K562 treated with DMSO at 1 percent for 48 hours (cell line): ENCODE data around the gene TPSD1. TPM values are rescaled to one million over a fixed set of nuclear protein-coding genes. Genes with fewer than 3 reads are reported as not detected.

Experiments used
- total RNA-seq: library from RNA; unstranded; fragments of 300-600 nt; gene quantifications from 2 replicates; pipeline ENCODE4 v1.2.3, GENCODE V29; 2022; ENCODE audit warnings: low replicate concordance; ENCODE audit errors: extremely low read depth

TPSD1 gene
- not detected in 2 replicates for total RNA-seq

GRCh38 chr16:1255276-1256122 is at the start of gene TPSD1:
TPSD1 (plus strand) TSS chr16:1256069; CDS start chr16:1256281, 212 bp downstream.

DNA sequence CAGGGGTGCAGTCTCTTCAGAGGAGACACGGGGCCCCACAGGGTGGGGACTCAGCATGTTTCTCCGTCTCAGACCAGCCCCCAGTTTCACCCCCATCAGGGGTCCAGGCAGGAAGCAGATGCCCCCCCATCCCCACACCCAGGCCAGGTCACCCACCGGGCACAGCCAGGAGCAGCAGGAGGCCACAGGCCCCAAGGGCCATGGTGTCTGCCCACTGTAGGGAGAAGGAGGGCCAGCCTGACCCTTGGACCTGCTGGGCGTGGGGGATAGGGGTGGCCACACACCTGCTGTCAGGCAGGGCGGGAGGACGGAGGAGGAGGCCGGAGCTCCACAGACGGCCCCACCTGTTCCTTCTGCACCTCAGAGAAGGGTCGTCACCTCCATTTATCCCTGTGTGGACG is 30.8 kb upstream of the TPSD1 start, which contains the start of gene TPSG1:
Gene TPSG1, minus strand, starts transcription at position 218 of the 401 bp plus-strand sequence. Its CDS starts 16 bp downstream, at position 202.

DNA sequence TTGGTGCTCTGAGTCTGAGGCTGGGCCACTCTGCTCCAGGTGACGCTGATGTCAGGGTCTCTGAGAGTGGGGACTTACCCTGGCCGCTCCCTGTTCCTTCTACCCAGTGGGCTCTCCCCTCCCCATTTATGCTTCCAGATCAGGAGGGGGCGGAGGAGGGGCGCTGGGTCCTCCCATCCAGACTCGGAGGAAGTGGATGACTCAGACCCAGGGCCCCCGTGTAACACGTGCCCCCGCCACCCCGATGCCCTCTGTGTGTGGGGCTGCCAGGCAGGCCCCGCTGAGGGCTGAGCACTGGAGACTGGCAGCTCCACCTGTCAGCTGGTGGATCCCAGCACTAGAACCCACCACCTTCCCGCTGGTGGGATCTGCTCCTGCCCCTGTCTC is 25.8 kb upstream of the TPSD1 start, which contains the start of gene TPSB2:
Gene TPSB2, minus strand, starts transcription at position 101 of the 387 bp plus-strand sequence. CDS start 233 bp downstream, outside the sequence.

GRCh38 chr16:1240436-1240835 is 15.4 kb upstream of the TPSD1 start, which contains the start of gene TPSAB1:
TPSAB1 (plus strand) TSS chr16:1240705; CDS start chr16:1240939, 234 bp downstream.

Other genes starting within 250 kb of the TPSD1 start
- gene SSTR5, start 183.3 kb upstream of the TPSD1 start, total RNA-seq: not detected in 2 replicates
- gene C1QTNF8, start 159.8 kb upstream of the TPSD1 start, total RNA-seq: not detected in 2 replicates
- gene CACNA1H, start 103.0 kb upstream of the TPSD1 start, total RNA-seq: not detected in 2 replicates
- not detected in 2 replicates for gene TPSG1, start 30.8 kb upstream of the TPSD1 start, total RNA-seq
- gene TPSB2, start 25.9 kb upstream of the TPSD1 start, total RNA-seq: not detected in 2 replicates
- gene TPSAB1, start 15.4 kb upstream of the TPSD1 start, total RNA-seq: not detected in 2 replicates
- gene UBE2I, start 53.6 kb downstream of the TPSD1 start, total RNA-seq: not detected in 2 replicates
- not detected in 2 replicates for gene BAIAP3, start 77.6 kb downstream of the TPSD1 start, total RNA-seq
- gene TSR3, start 95.8 kb downstream of the TPSD1 start, total RNA-seq: not detected in 2 replicates
- gene GNPTG, start 95.9 kb downstream of the TPSD1 start, total RNA-seq: not detected in 2 replicates
- not detected in 2 replicates for gene UNKL, start 158.6 kb downstream of the TPSD1 start, total RNA-seq
- not detected in 2 replicates for gene UQCC4, start 164.7 kb downstream of the TPSD1 start, total RNA-seq
- gene PERCC1, start 175.0 kb downstream of the TPSD1 start, total RNA-seq: not detected in 2 replicates
- gene CCDC154, start 188.5 kb downstream of the TPSD1 start, total RNA-seq: not detected in 2 replicates
- not detected in 2 replicates for gene CLCN7, start 219.0 kb downstream of the TPSD1 start, total RNA-seq
- not detected in 2 replicates for gene PTX4, start 232.9 kb downstream of the TPSD1 start, total RNA-seq
- gene TELO2, start 237.3 kb downstream of the TPSD1 start, total RNA-seq: not detected in 2 replicates